ENCODE results near the gene EYA3.

EYA3 gene

DNA sequence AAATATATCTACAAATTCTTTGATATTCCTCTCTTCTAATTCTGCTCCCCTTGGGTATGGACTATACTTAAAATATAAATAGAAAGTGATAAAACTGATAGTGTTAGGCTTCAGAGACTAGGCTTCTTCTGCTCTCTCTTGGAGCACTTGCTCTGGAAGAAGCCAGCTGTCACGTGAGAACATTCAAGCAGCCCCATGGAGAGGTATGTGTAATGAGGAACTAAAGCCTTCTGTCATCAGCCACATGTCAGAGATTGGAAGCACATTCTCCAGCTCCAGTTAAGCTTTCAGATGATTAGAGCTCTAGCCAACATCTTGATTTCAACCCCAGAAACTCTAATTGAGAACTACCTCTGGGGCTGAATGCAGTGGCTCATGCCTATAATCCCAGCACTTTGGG lies 94.3 kb downstream of the EYA3 start:
- Histone ChIP-seq H3K9me3 (ENCODE audit: insufficient read depth, low read length) (no peaks in the 10 kb centered on the region), H3K36me3 (ENCODE audit: insufficient read depth, insufficient read length, low read length) (peaks cover 90% of the 10 kb centered on the region), H3K27me3 (ENCODE audit: insufficient read depth, insufficient read length) (no peaks in the 10 kb centered on the region), H3K4me3 (ENCODE audit: insufficient read length, low read depth) (no peak overlapping the region), H3K4me1 (ENCODE audit: insufficient read depth, insufficient read length) (no peaks in the 10 kb centered on the region), H3K9ac (ENCODE audit: insufficient read length, low read depth) (no peak overlapping the region)
- DNase-seq (ENCODE audit: low read depth, low spot score): no peak
- TF ChIP-seq SUZ12 (IDR thresholded peaks at IDR 0.05; ENCODE audit: extremely low read depth, insufficient read depth, insufficient read length) (no peak), YY1 (IDR thresholded peaks at IDR 0.05; ENCODE audit: insufficient read depth, insufficient read length) (no peak), ZNF274 (IDR thresholded peaks at IDR 0.05; ENCODE audit: low read depth, low read length) (no peak)

DNA sequence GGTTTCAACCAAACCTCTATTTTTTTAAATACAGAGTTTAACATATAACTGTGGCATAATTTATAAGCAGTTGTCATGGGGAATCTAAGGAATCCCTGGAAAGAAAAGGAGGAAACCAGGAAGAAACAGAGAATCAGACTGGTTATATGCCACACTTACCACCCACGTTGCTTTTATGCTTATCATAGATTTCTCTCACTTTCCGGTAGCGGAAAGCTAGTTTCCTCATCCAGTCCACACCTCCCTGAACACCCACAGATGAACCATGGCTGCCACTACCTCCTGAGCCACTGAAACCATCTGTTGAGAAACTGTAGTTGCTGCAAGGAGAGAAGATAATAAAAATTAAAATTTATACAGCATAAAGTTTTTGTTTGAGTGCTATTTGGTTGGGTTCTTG lies 95.2 kb downstream of the EYA3 start:
- Histone ChIP-seq H3K4me3 (ENCODE audit: insufficient read length, low read depth) (no peak overlapping the region), H3K4me1 (ENCODE audit: insufficient read depth, insufficient read length) (no peaks in the 10 kb centered on the region), H3K9me3 (ENCODE audit: insufficient read depth, low read length) (no peaks in the 10 kb centered on the region), H3K36me3 (ENCODE audit: insufficient read depth, insufficient read length, low read length) (peaks cover 92% of the 10 kb centered on the region), H3K27me3 (ENCODE audit: insufficient read depth, insufficient read length) (no peaks in the 10 kb centered on the region), H3K9ac (ENCODE audit: insufficient read length, low read depth) (no peak overlapping the region)
- TF ChIP-seq ZNF274 (IDR thresholded peaks at IDR 0.05; ENCODE audit: low read depth, low read length) (no peak), YY1 (IDR thresholded peaks at IDR 0.05; ENCODE audit: insufficient read depth, insufficient read length) (no peak), SUZ12 (IDR thresholded peaks at IDR 0.05; ENCODE audit: extremely low read depth, insufficient read depth, insufficient read length) (no peak)
- DNase-seq (ENCODE audit: low read depth, low spot score): no peak

DNA sequence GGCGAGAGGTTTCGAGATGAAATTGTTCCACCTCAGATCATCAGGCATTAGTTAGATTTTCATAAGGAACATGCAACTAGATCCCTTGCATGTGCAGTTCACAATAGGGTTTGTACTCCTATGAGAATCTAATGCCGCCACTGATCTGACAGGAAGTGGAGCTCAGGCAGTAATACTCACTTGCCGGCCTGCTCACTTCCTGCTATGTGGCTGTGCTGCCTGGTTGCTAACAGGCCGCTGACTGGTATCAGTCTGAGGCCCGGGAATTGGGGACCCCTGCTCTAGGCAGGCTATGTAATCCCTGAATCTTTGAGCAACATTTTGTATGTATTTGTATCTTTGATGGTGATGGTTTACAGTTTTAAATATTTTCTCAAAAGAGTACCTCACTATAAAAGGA lies 96.1 kb downstream of the EYA3 start:
- no peak for TF ChIP-seq YY1 (IDR thresholded peaks at IDR 0.05; ENCODE audit: insufficient read depth, insufficient read length)
- TF ChIP-seq ZNF274 (IDR thresholded peaks at IDR 0.05; ENCODE audit: low read depth, low read length): no peak
- TF ChIP-seq SUZ12 (IDR thresholded peaks at IDR 0.05; ENCODE audit: extremely low read depth, insufficient read depth, insufficient read length): no peak
- Histone ChIP-seq H3K9ac (ENCODE audit: insufficient read length, low read depth) (no peak overlapping the region), H3K4me1 (ENCODE audit: insufficient read depth, insufficient read length) (no peaks in the 10 kb centered on the region), H3K27me3 (ENCODE audit: insufficient read depth, insufficient read length) (no peaks in the 10 kb centered on the region), H3K4me3 (ENCODE audit: insufficient read length, low read depth) (no peak overlapping the region), H3K36me3 (ENCODE audit: insufficient read depth, insufficient read length, low read length) (peaks cover 92% of the 10 kb centered on the region), H3K9me3 (ENCODE audit: insufficient read depth, low read length) (no peaks in the 10 kb centered on the region)
- DNase-seq (ENCODE audit: low read depth, low spot score): no peak

DNA sequence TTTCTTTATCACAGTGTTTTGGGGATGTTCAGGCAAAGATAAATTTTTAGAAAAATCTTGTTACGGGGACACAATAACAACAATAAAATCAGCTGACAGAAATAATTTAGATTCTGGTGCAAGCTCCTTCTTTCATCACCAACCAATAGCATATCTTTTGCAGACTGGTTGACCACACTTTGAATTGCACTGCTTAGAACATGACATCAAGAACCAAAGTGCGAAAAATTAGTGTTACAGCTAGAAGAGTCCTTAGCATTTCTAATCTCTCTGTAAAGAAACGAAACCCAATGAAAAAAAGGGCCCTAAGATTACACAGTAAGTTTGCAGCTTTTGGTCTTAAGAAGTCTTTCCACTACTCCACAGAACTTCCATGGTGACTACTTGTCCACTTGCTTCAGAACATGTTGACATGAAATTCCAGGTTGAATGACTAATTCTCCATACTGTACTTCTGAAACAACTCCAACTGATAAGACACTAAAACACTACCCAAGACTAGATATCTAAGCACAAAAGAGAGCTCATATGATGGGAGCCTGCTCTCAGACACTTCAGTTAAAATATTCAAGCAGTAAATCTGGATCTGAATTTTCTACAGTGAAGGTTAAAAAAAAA lies 97.4 kb downstream of the EYA3 start:
- no peak overlapping the region for H3K4me3 ChIP-seq (ENCODE audit: insufficient read length, low read depth)
- H3K9me3 ChIP-seq (ENCODE audit: insufficient read depth, low read length): no peaks in the 10 kb centered on the region
- H3K4me1 ChIP-seq (ENCODE audit: insufficient read depth, insufficient read length): no peaks in the 10 kb centered on the region
- no peaks in the 10 kb centered on the region for H3K27me3 ChIP-seq (ENCODE audit: insufficient read depth, insufficient read length)
- peaks cover 88% of the 10 kb centered on the region for H3K36me3 ChIP-seq (ENCODE audit: insufficient read depth, insufficient read length, low read length)
- TF ChIP-seq YY1 (IDR thresholded peaks at IDR 0.05; ENCODE audit: insufficient read depth, insufficient read length): no peak
- TF ChIP-seq SUZ12 (IDR thresholded peaks at IDR 0.05; ENCODE audit: extremely low read depth, insufficient read depth, insufficient read length): no peak
- TF ChIP-seq ZNF274 (IDR thresholded peaks at IDR 0.05; ENCODE audit: low read depth, low read length): no peak
- DNase-seq (ENCODE audit: low read depth, low spot score): no peak
- H3K9ac ChIP-seq (ENCODE audit: insufficient read length, low read depth): no peak overlapping the region

DNA sequence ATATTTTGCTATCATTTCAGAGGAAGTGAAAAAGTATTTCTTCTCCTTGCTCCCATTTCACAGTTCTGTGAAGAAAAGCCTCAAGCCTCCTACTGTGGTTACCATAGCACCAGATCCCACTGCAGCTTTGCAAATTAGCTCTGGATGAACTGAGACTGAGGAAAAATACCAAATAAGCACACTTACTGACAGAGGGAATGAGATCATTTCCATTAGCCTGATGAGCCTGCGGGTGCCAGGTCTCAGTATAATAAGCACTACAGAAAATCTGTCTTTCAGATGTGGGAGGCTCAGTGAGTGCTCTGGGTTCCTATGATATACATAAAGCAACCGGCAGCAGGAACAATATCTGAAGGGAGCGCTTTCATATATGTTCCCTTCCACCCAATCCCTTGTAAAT lies 107.3 kb downstream of the EYA3 start:
- no peak for DNase-seq (ENCODE audit: low read depth, low spot score)
- Histone ChIP-seq H3K27me3 (ENCODE audit: insufficient read depth, insufficient read length) (no peaks in the 10 kb centered on the region), H3K4me1 (ENCODE audit: insufficient read depth, insufficient read length) (no peaks in the 10 kb centered on the region), H3K4me3 (ENCODE audit: insufficient read length, low read depth) (no peak overlapping the region), H3K36me3 (ENCODE audit: insufficient read depth, insufficient read length, low read length) (peaks cover 28% of the 10 kb centered on the region), H3K9me3 (ENCODE audit: insufficient read depth, low read length) (no peaks in the 10 kb centered on the region), H3K9ac (ENCODE audit: insufficient read length, low read depth) (no peak overlapping the region)
- TF ChIP-seq ZNF274 (IDR thresholded peaks at IDR 0.05; ENCODE audit: low read depth, low read length): no peak
- TF ChIP-seq SUZ12 (IDR thresholded peaks at IDR 0.05; ENCODE audit: extremely low read depth, insufficient read depth, insufficient read length): no peak
- no peak for TF ChIP-seq YY1 (IDR thresholded peaks at IDR 0.05; ENCODE audit: insufficient read depth, insufficient read length)

- TF ChIP-seq SUZ12 (IDR thresholded peaks at IDR 0.05; ENCODE audit: extremely low read depth, insufficient read depth, insufficient read length) (no peak), ZNF274 (IDR thresholded peaks at IDR 0.05; ENCODE audit: low read depth, low read length) (no peak), YY1 (IDR thresholded peaks at IDR 0.05; ENCODE audit: insufficient read depth, insufficient read length) (no peak)
- no peak for DNase-seq (ENCODE audit: low read depth, low spot score)
- no peaks in the 10 kb centered on the region for H3K4me1 ChIP-seq (ENCODE audit: insufficient read depth, insufficient read length)
- no peak overlapping the region for H3K9ac ChIP-seq (ENCODE audit: insufficient read length, low read depth)
- peaks cover 30% of the 10 kb centered on the region for H3K36me3 ChIP-seq (ENCODE audit: insufficient read depth, insufficient read length, low read length)
- H3K4me3 ChIP-seq (ENCODE audit: insufficient read length, low read depth): no peak overlapping the region
- H3K9me3 ChIP-seq (ENCODE audit: insufficient read depth, low read length): no peaks in the 10 kb centered on the region
- H3K27me3 ChIP-seq (ENCODE audit: insufficient read depth, insufficient read length): no peaks in the 10 kb centered on the region
These were observed 108.1 kb downstream of the EYA3 start for GRCh38 chr1:27980216-27980845.

GRCh38 chr1:27979859-27980201 lies 108.6 kb downstream of the EYA3 start:
- DNase-seq (ENCODE audit: low read depth, low spot score): no peak
- H3K4me1 ChIP-seq (ENCODE audit: insufficient read depth, insufficient read length): no peaks in the 10 kb centered on the region
- no peaks in the 10 kb centered on the region for H3K9me3 ChIP-seq (ENCODE audit: insufficient read depth, low read length)
- H3K36me3 ChIP-seq (ENCODE audit: insufficient read depth, insufficient read length, low read length): peaks cover 29% of the 10 kb centered on the region
- TF ChIP-seq YY1 (IDR thresholded peaks at IDR 0.05; ENCODE audit: insufficient read depth, insufficient read length) (no peak), SUZ12 (IDR thresholded peaks at IDR 0.05; ENCODE audit: extremely low read depth, insufficient read depth, insufficient read length) (no peak), ZNF274 (IDR thresholded peaks at IDR 0.05; ENCODE audit: low read depth, low read length) (no peak)
- no peak overlapping the region for H3K4me3 ChIP-seq (ENCODE audit: insufficient read length, low read depth)
- no peak overlapping the region for H3K9ac ChIP-seq (ENCODE audit: insufficient read length, low read depth)
- H3K27me3 ChIP-seq (ENCODE audit: insufficient read depth, insufficient read length): no peaks in the 10 kb centered on the region

Measured in NT2/D1 (cell line).